Ascending aorta (tissue), 2 donors: Measurements from ENCODE around the gene MDGA2. TPM values are rescaled to one million over a fixed set of nuclear protein-coding genes. Genes with fewer than 3 reads are reported as not detected.

Experiments
- DNase-seq, 2 donors: peaks; one replicate each; pipeline ENCODE4 v3.0.0-alpha.2; 2019; ENCODE audit warnings: low spot score in 2 of 2
- H3K27ac ChIP-seq, 2 donors: fragments of 200-600 bp; sonication (generic); one replicate each; pipeline ENCODE4 v1.5.1; 2016 to 2017; ENCODE audit warnings: mild to moderate bottlenecking in 1 of 2
- H3K27me3 ChIP-seq: fragments of 200-600 bp; sonication (generic); one replicate; pipeline ENCODE4 v1.5.1; 2017
- H3K36me3 ChIP-seq, 2 donors: fragments of 200-600 bp; sonication (generic); one replicate each; pipeline ENCODE4 v1.5.1; 2016
- H3K4me1 ChIP-seq, 2 donors: fragments of 200-600 bp; sonication (generic); one replicate each; pipeline ENCODE4 v1.5.1; 2016 to 2017; ENCODE audit warnings: mild to moderate bottlenecking in 1 of 2
- H3K4me3 ChIP-seq, 2 donors: fragments of 200-600 bp; sonication (generic); one replicate each; pipeline ENCODE4 v1.5.1; 2016 to 2017; ENCODE audit warnings: mild to moderate bottlenecking in 1 of 2
- H3K9me3 ChIP-seq, 2 donors: fragments of 200-600 bp; sonication (generic); one replicate each; pipeline ENCODE4 v1.5.1; 2016
- CTCF ChIP-seq, 3 experiments: fragments of 200-600 bp in 2 of 3; fragments of 450-650 bp in 1 of 3; sonication (generic) in 2 of 3; IDR thresholded peaks; one replicate each; pipeline ENCODE4 v1.5.1; 2016 to 2019; ENCODE audit warnings: antibody characterized with exemption in 3 of 3, mild to moderate bottlenecking in 1 of 3, moderate library complexity in 1 of 3
- intact Hi-C: fragments of 100-400 bp; cut with DNase I; formaldehyde crosslinking; loops from one replicate; pipeline ENCODE4 v1.15.1; 2023
- total RNA-seq: library from RNA; depleted of rRNA; stranded (reverse); fragments of >200 nt; gene quantifications from one replicate; pipeline ENCODE4 v1.1.0, GENCODE V29; 2016

The MDGA2 gene
- total RNA-seq, 1 donor from 2014 or later, result not detected

- Histone ChIP-seq H3K27ac (no peak overlapping the region), H3K9me3 (no peaks in the 10 kb centered on the region), H3K36me3 (no peaks in the 10 kb centered on the region), H3K4me3 (no peak overlapping the region), H3K27me3 (no peaks in the 10 kb centered on the region), H3K4me1 (no peaks in the 10 kb centered on the region)
- no peak for TF ChIP-seq CTCF (IDR thresholded peaks at IDR 0.05)
- intact Hi-C loops, result no loop called here
- no peak for DNase-seq
Observed at GRCh38 chr14:47277703-47278102, 397.7 kb downstream of the MDGA2 start.

GRCh38 chr14:47276931-47277330 is 398.5 kb downstream of the MDGA2 start:
- intact Hi-C loops, result no loop called here
- Histone ChIP-seq H3K36me3 (no peaks in the 10 kb centered on the region), H3K27ac (no peak overlapping the region), H3K9me3 (no peaks in the 10 kb centered on the region), H3K27me3 (no peaks in the 10 kb centered on the region), H3K4me1 (no peaks in the 10 kb centered on the region), H3K4me3 (no peak overlapping the region)
- no peak for DNase-seq
- TF ChIP-seq CTCF (IDR thresholded peaks at IDR 0.05), result no peak

- no peak for TF ChIP-seq CTCF (IDR thresholded peaks at IDR 0.05)
- H3K27me3 ChIP-seq, result no peaks in the 10 kb centered on the region
- intact Hi-C loops, result no loop called here
Observed at GRCh38 chr14:47273939-47274338, 401.5 kb downstream of the MDGA2 start.

GRCh38 chr14:47270715-47271114 is 404.7 kb downstream of the MDGA2 start:
- no peak for DNase-seq
- Histone ChIP-seq H3K9me3 (no peaks in the 10 kb centered on the region), H3K4me1 (no peaks in the 10 kb centered on the region), H3K27me3 (no peaks in the 10 kb centered on the region), H3K4me3 (no peak overlapping the region), H3K27ac (no peak overlapping the region), H3K36me3 (no peaks in the 10 kb centered on the region)
- intact Hi-C loops, result no loop called here
- no peak for TF ChIP-seq CTCF (IDR thresholded peaks at IDR 0.05)

More at GRCh38 chr14:47273939-47274338, 401.5 kb downstream of the MDGA2 start:
- DNase-seq, result no peak
- H3K4me3 ChIP-seq, result no peak overlapping the region
- H3K27ac ChIP-seq, result no peak overlapping the region
- no peaks in the 10 kb centered on the region for H3K4me1 ChIP-seq
- no peaks in the 10 kb centered on the region for H3K9me3 ChIP-seq
- no peaks in the 10 kb centered on the region for H3K36me3 ChIP-seq

DNA sequence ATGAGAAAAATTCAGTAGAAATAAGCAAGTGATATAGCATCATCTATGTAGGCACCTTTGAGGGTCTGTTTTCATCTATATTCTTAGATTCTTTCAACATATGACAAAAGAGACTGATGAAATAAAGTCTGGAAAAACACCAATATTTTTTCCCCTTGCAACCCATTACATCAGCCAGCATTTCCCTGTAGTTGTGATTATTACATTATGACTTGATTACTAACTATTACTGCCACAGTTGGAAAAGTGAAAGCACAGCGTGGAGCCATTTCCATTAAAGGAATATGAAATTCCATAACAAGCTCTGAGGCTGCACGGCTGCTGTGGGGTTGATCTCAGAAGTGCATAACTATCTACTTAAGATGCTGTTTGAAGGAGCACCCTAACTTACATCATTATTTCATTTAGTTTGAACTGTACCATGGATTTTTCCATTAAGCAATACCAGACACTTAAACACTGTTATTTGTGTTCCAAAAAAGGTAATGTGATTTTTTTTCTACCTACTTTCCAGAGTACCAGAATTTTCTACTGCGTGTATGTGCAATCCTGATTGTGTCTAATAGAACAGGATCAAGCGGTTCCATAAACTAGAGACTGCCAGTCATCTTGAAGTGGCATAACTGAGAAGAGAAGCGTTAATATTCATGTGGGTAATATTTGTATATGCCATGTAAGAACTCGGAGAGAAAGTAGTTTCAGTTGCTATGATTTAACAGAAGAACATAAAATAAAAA is 405.5 kb downstream of the MDGA2 start:
- Histone ChIP-seq H3K9me3 (no peaks in the 10 kb centered on the region), H3K27me3 (no peaks in the 10 kb centered on the region), H3K27ac (no peak overlapping the region), H3K4me3 (no peak overlapping the region), H3K4me1 (no peaks in the 10 kb centered on the region), H3K36me3 (no peaks in the 10 kb centered on the region)
- intact Hi-C loops, result no loop called here
- no peak for TF ChIP-seq CTCF (IDR thresholded peaks at IDR 0.05)
- DNase-seq, result no peak
